ENCODE measurements around the gene ABCC6. TPM values are rescaled to one million over a fixed set of nuclear protein-coding genes. Genes with fewer than 3 reads are reported as not detected.

The ABCC6 gene
- total RNA-seq, 3 donors from 2014 or later (not counting 1 experiment from before 2014, with no cell fraction given), result 0.16 to 0.25 TPM; not detected in 1

GRCh38 chr16:16145286-16145685, 78.0 kb downstream of the ABCC6 start:
- H3K36me3 ChIP-seq (ENCODE audit: control insufficient read depth, insufficient read depth, low read length), result peaks cover 22% of the 10 kb centered on the region
- no peaks in the 10 kb centered on the region for H3K9me3 ChIP-seq (ENCODE audit: control insufficient read depth, insufficient read depth, low read length)
- H3K4me3 Mint-ChIP-seq, result no peak overlapping the region
- H3K4me3 ChIP-seq (ENCODE audit: low read length), result no peak overlapping the region
- no peak for TF ChIP-seq CTCF (IDR thresholded peaks at IDR 0.05)
- intact Hi-C loops (cut with micrococcal nuclease), result no loop called here
- H3K27ac ChIP-seq (ENCODE audit: low read length), result no peak overlapping the region
- H3K4me1 ChIP-seq (ENCODE audit: control insufficient read depth, insufficient read depth, low read length), result no peaks in the 10 kb centered on the region
- H3K9me3 Mint-ChIP-seq, result no peaks in the 10 kb centered on the region
- H3K27me3 Mint-ChIP-seq (ENCODE audit: low read depth in 2 of 2), result no peaks in the 10 kb centered on the region
- ATAC-seq, result no peak
- 93% methylated on average over 5 of the region's 5 CpGs for WGBS (ENCODE audit: insufficient coverage)
- no peak overlapping the region for H3K27ac Mint-ChIP-seq
- H3K4me1 Mint-ChIP-seq, result no peaks in the 10 kb centered on the region
- DNase-seq, result no peak
- H3K27me3 ChIP-seq (ENCODE audit: control insufficient read depth, insufficient read depth, low read length), result no peaks in the 10 kb centered on the region
- no peaks in the 10 kb centered on the region for H3K36me3 Mint-ChIP-seq

GRCh38 chr16:16144416-16144815, 78.9 kb downstream of the ABCC6 start:
- Histone ChIP-seq H3K27ac (ENCODE audit: low read length) (no peak overlapping the region), H3K4me3 (ENCODE audit: low read length) (no peak overlapping the region), H3K36me3 (ENCODE audit: control insufficient read depth, insufficient read depth, low read length) (peaks cover 30% of the 10 kb centered on the region), H3K27me3 (ENCODE audit: control insufficient read depth, insufficient read depth, low read length) (no peaks in the 10 kb centered on the region), H3K9me3 (ENCODE audit: control insufficient read depth, insufficient read depth, low read length) (no peaks in the 10 kb centered on the region), H3K4me1 (ENCODE audit: control insufficient read depth, insufficient read depth, low read length) (no peaks in the 10 kb centered on the region)
- H3K27me3 Mint-ChIP-seq (ENCODE audit: low read depth in 2 of 2), result no peaks in the 10 kb centered on the region
- no peak for TF ChIP-seq CTCF (IDR thresholded peaks at IDR 0.05)
- WGBS (ENCODE audit: insufficient coverage), result 97% methylated on average over 5 of the region's 5 CpGs
- ATAC-seq, result no peak
- no peaks in the 10 kb centered on the region for H3K9me3 Mint-ChIP-seq
- DNase-seq, result no peak
- no peak overlapping the region for H3K27ac Mint-ChIP-seq
- no peaks in the 10 kb centered on the region for H3K4me1 Mint-ChIP-seq
- intact Hi-C loops (cut with micrococcal nuclease), result no loop called here
- H3K4me3 Mint-ChIP-seq, result no peak overlapping the region
- no peaks in the 10 kb centered on the region for H3K36me3 Mint-ChIP-seq

GRCh38 chr16:16143931-16144330, 79.4 kb downstream of the ABCC6 start:
- Histone ChIP-seq H3K9me3 (ENCODE audit: control insufficient read depth, insufficient read depth, low read length) (no peaks in the 10 kb centered on the region), H3K4me1 (ENCODE audit: control insufficient read depth, insufficient read depth, low read length) (no peaks in the 10 kb centered on the region), H3K27ac (ENCODE audit: low read length) (no peak overlapping the region), H3K27me3 (ENCODE audit: control insufficient read depth, insufficient read depth, low read length) (no peaks in the 10 kb centered on the region), H3K4me3 (ENCODE audit: low read length) (no peak overlapping the region), H3K36me3 (ENCODE audit: control insufficient read depth, insufficient read depth, low read length) (peaks cover 32% of the 10 kb centered on the region)
- H3K27me3 Mint-ChIP-seq (ENCODE audit: low read depth in 2 of 2), result no peaks in the 10 kb centered on the region
- intact Hi-C loops (cut with micrococcal nuclease), result no loop called here
- H3K4me3 Mint-ChIP-seq, result no peak overlapping the region
- no peak for TF ChIP-seq CTCF (IDR thresholded peaks at IDR 0.05)
- no peaks in the 10 kb centered on the region for H3K4me1 Mint-ChIP-seq
- DNase-seq (no peak), ATAC-seq (no peak)
- H3K9me3 Mint-ChIP-seq, result no peaks in the 10 kb centered on the region
- WGBS (ENCODE audit: insufficient coverage), result 100% methylated on average over 7 of the region's 8 CpGs
- peaks cover 3% of the 10 kb centered on the region for H3K36me3 Mint-ChIP-seq
- no peak overlapping the region for H3K27ac Mint-ChIP-seq

- no peaks in the 10 kb centered on the region for H3K9me3 Mint-ChIP-seq
Measured at GRCh38 chr16:16143038-16143763, 80.1 kb downstream of the ABCC6 start.

More at GRCh38 chr16:16143038-16143763, 80.1 kb downstream of the ABCC6 start:
- ATAC-seq (no peak), DNase-seq (no peak)
- Mint-ChIP-seq H3K36me3 (peaks cover 6% of the 10 kb centered on the region), H3K4me1 (no peaks in the 10 kb centered on the region), H3K27me3 (ENCODE audit: low read depth in 2 of 2) (no peaks in the 10 kb centered on the region), H3K4me3 (no peak overlapping the region), H3K27ac (no peak overlapping the region)
- Histone ChIP-seq H3K4me3 (ENCODE audit: low read length) (no peak overlapping the region), H3K27me3 (ENCODE audit: control insufficient read depth, insufficient read depth, low read length) (no peaks in the 10 kb centered on the region), H3K4me1 (ENCODE audit: control insufficient read depth, insufficient read depth, low read length) (no peaks in the 10 kb centered on the region), H3K9me3 (ENCODE audit: control insufficient read depth, insufficient read depth, low read length) (no peaks in the 10 kb centered on the region), H3K36me3 (ENCODE audit: control insufficient read depth, insufficient read depth, low read length) (peaks cover 39% of the 10 kb centered on the region), H3K27ac (ENCODE audit: low read length) (no peak overlapping the region)
- 83% methylated on average over 15 of the region's 15 CpGs for WGBS (ENCODE audit: insufficient coverage)
- no peak for TF ChIP-seq CTCF (IDR thresholded peaks at IDR 0.05)
- intact Hi-C loops (cut with micrococcal nuclease), result no loop called here

Data from natural killer cell (primary cell).